Hematopoietic multipotent progenitor cell treated with erythropoietin and hydrocortisone succinate and interleukin-3 and kit ligand, for 6 days (in vitro differentiated cells): Measurements from ENCODE around the gene RRM1.
"Not testable (repeated sequence)": the region's sequence is repeated elsewhere in the genome, so short reads cannot be mapped to it uniquely, and the experiment has no call there.

Experiments used
- DNase-seq: peaks from one replicate; pipeline ENCODE4 v3.0.0-alpha.2; 2015

Gene RRM1

GRCh38 chr11:4083198-4083597, 11.4 kb upstream of the RRM1 start:
- DNase-seq, result no peak

- no peak for DNase-seq
These were observed 10.0 kb upstream of the RRM1 start for GRCh38 chr11:4084406-4085125.

GRCh38 chr11:4085575-4085974, 9.0 kb upstream of the RRM1 start:
- no peak for DNase-seq

- no peak for DNase-seq
These were observed 7.8 kb upstream of the RRM1 start for GRCh38 chr11:4086575-4087353.

- no peak for DNase-seq
These were observed 7.0 kb upstream of the RRM1 start for GRCh38 chr11:4087551-4087950.

DNA sequence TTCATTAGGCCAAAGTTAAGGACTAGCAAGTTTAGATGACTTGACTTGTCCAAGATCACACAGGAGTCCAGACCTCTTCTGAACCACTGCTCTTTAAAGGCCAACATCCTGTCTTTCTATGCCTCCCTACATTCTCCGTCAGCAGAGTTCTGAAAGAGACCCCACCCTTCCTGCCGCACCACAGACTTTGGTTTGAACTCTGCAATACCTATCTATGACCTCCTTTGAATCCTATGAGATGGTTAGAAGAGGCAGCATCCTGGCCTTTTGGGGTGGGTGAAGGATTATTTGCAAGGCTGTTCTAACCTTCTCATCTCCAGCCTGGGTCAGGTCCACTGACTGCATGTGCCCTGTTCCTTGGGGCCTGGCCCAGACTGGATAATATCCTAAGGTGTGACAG, 4.3 kb upstream of the RRM1 start:
- DNase-seq, result no peak

- peak; percentile 87 for DNase-seq
These were observed 2.6 kb upstream of the RRM1 start for GRCh38 chr11:4092026-4092425.

- peak; percentile 47 for DNase-seq
These were observed 866 bp upstream of the RRM1 start for GRCh38 chr11:4093519-4094347.

GRCh38 chr11:4095509-4096230, 1.1 kb downstream of the RRM1 start:
- peak; percentile 37 for DNase-seq

DNA sequence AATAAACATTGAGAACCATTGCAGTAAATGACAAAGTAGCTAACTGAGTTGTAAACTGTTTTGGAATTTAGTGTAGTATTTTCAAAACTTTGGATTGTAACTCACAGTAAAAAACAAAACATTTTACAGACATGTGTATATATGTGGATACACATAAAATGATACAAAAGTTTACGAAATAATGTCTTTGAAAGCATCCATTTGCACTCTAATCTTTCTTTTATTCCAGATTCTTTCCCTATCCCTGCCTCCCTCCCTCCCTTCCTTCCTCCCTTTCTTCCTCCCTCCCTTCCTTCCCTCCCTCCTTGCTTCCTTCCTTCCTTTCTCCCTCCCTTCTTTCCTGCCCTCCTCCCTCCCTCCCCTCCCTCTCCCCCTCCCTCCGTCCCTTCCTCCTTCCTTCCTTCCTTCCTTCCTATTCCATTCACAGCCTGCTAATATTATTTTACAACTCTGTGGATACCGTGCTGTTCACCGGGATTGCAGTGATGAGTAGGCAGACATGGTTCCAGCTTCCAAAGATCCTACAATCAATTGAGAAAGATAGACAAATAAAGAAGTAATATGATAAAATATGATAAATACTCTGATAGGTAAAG, 3.5 kb downstream of the RRM1 start:
- DNase-seq, result no peak

GRCh38 chr11:4102711-4103110, 8.1 kb downstream of the RRM1 start:
- DNase-seq, result peak; percentile 51

- no peak for DNase-seq
These were observed 8.7 kb downstream of the RRM1 start for GRCh38 chr11:4103269-4103668.

DNA sequence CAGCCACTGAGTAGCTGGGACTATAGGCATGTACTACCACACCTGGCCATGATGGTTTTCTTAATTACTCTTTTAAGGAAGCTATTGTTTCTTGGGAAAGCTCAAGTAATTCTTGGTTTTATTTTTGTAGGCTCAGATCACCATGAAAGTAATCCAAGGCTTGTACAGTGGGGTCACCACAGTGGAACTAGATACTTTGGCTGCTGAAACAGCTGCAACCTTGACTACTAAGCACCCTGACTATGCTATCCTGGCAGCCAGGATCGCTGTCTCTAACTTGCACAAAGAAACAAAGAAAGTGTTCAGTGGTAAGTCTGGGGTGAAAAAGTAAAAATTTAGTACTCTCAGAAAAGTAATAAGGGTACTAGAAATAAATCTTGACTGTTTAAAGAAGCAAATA, 11.3 kb downstream of the RRM1 start:
- DNase-seq, result no peak

DNA sequence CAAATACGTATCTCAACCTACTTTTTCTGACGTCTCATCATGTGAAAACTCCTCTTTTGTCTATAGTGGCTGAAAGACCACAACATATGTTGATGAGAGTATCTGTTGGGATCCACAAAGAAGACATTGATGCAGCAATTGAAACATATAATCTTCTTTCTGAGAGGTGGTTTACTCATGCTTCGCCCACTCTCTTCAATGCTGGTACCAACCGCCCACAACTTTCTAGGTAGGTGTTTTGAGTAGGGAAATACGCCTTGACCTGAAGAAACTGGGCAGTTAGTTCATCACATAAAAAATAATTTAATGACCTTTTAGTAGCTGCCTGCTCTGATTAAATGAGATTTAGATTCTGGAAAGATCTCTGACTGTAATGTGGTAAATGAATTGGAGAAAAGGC, 17.2 kb downstream of the RRM1 start:
- no peak for DNase-seq

DNA sequence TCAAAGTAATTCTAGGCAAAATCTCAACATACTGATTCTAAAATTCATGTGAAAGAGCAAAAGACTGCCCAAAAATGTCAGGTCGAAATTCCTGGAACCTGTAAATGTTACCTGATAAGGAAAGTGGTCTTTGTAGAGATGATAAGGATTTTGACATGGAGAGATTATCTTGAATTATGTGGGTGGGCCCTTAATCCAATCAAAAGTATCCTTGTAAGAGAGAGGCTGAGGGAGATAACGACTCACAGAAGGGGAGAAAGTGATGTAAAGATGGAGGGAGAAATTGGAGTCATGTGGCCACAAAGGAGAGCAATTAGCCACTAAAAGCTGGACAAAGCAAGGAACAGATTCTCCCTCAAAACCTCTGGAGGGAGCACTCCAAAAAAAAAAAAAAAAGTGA, 20.5 kb downstream of the RRM1 start:
- DNase-seq, result peak; percentile 19

DNA sequence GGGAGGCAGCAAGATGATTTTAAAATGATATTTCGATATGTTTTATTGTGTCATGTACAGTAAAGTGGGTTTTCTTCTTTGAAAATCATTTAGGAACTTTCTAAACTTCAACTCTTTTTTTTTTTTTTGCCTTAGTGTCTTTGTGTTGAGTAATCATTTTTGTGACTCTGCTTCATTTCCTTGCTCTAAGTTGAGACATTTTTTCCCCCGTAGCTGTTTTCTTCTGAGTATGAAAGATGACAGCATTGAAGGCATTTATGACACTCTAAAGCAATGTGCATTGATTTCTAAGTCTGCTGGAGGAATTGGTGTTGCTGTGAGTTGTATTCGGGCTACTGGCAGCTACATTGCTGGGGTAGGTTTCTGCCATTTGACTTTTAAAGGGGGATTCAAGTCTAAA, 23.5 kb downstream of the RRM1 start:
- no peak for DNase-seq

DNA sequence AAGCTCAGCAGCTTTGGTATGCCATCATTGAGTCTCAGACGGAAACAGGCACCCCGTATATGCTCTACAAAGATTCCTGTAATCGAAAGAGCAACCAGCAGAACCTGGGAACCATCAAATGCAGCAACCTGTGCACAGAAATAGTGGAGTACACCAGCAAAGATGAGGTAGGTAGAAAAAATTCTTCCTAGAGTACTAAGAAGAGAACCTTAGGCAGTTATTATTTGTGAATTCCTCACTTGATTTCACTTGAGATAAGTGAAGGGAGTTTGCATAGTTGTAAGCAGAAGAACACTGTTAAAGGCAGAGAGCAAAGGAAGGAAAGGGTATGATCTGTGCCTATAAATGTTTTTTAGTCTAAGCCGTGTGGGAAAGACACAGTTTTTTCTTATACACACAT, 28.6 kb downstream of the RRM1 start:
- DNase-seq, result no peak

GRCh38 chr11:4125141-4125540, 30.5 kb downstream of the RRM1 start:
- no peak for DNase-seq

DNA sequence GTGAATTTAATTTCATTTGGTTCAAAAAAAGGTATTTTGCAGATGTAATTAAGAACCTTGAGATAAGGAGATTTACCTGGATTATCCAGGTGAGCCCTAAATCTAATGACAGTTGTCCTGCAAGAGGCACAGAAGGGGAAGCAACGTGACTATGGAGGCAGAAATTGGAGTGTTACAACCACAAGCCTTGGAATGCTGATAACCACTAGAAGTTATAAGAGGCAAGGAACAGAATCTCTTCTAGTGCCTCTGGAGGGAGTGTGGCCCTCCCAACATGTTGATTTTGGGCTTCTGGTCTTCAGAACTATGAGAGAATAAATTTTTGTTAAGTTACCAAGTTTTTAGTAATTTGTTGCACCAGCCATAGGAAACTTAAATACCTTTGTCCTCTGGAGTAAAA, 32.8 kb downstream of the RRM1 start:
- DNase-seq, result no peak

GRCh38 chr11:4130219-4130618, 35.6 kb downstream of the RRM1 start:
- not testable (repeated sequence) for DNase-seq

GRCh38 chr11:4134806-4135205, 40.2 kb downstream of the RRM1 start:
- no peak for DNase-seq

GRCh38 chr11:4138497-4138896, 43.9 kb downstream of the RRM1 start:
- no peak for DNase-seq
